Astrocyte of the spinal cord (primary cell): ENCODE results near the gene PLEKHG4B.
"Not testable (repeated sequence)": the region's sequence is repeated elsewhere in the genome, so short reads cannot be mapped to it uniquely, and the experiment has no call there.

Experiments
- DNase-seq: peaks from one replicate; pipeline ENCODE4 v3.0.0; 2011; ENCODE audit warnings: low read depth, low spot score
- H3K4me3 ChIP-seq: 2 replicates; pipeline ENCODE4 v1.5.1; 2011; ENCODE audit warnings: low read depth, mild to moderate bottlenecking, low read length, moderate library complexity
- in situ Hi-C: cut with HindIII; loops from 2 replicates; pipeline ENCODE4 v1.10.0; 2017; ENCODE audit warnings: low sequenced_read_pairs
- TF ChIP-seq, protein P1 (sequence below): IDR thresholded peaks from 2 replicates; pipeline ENCODE4 v1.5.1; 2012; ENCODE audit warnings: low read depth, mild to moderate bottlenecking, low read length, inconsistent platforms

PLEKHG4B gene

DNA sequence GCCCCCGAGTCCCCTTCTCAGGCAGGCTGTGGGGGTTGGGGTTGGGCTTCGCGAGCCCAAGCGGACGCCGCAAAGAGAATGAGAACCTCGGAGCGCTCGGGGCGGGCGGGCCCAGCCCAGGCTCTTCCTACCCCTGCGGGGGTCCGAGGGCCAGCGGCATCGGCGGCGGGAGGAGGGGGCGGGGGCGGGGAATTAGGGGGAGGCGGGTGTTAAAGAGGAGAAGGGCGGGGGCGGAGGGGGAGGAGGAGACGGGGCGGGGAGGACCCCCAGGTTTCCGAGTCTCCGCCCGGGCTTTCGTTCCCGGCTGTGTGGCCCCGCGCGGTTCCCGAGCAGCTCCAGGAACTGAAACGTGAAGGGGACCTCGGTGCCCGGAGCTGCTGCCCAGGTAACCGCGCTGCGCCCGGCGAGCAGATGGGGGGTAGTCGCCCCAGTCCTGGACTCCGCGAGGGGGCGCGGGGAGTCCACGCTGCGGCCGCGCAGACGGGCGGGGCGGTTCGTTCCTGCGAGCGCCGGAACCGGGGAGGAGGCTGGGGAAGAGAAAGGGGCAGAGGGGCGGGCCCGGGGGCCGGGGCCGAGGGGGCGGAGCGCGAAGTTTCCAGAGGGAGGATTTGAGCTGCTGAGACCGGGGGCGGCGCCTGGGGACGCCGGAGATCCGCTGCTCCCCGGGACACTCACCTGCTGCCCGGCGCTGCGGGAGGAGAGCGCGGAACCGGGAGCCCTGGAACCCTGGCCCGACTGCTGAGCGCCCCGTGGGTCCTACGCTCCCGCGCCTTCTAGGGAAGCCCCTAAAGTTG lies 38.4 kb upstream of the PLEKHG4B start:
- H3K4me3 ChIP-seq = peak overlapping the region; percentile 43
- peak; percentile 20 for DNase-seq
- TF ChIP-seq, protein P1, sequence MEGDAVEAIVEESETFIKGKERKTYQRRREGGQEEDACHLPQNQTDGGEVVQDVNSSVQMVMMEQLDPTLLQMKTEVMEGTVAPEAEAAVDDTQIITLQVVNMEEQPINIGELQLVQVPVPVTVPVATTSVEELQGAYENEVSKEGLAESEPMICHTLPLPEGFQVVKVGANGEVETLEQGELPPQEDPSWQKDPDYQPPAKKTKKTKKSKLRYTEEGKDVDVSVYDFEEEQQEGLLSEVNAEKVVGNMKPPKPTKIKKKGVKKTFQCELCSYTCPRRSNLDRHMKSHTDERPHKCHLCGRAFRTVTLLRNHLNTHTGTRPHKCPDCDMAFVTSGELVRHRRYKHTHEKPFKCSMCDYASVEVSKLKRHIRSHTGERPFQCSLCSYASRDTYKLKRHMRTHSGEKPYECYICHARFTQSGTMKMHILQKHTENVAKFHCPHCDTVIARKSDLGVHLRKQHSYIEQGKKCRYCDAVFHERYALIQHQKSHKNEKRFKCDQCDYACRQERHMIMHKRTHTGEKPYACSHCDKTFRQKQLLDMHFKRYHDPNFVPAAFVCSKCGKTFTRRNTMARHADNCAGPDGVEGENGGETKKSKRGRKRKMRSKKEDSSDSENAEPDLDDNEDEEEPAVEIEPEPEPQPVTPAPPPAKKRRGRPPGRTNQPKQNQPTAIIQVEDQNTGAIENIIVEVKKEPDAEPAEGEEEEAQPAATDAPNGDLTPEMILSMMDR = peak; percentile 19
- in situ Hi-C loops = no loop called here

- H3K4me3 ChIP-seq = peak overlapping the region; percentile 43
- in situ Hi-C loops = no loop called here
- TF ChIP-seq, protein P1 = no peak
- DNase-seq = no peak
These were observed 37.7 kb upstream of the PLEKHG4B start for GRCh38 chr5:54175-54730.

DNA sequence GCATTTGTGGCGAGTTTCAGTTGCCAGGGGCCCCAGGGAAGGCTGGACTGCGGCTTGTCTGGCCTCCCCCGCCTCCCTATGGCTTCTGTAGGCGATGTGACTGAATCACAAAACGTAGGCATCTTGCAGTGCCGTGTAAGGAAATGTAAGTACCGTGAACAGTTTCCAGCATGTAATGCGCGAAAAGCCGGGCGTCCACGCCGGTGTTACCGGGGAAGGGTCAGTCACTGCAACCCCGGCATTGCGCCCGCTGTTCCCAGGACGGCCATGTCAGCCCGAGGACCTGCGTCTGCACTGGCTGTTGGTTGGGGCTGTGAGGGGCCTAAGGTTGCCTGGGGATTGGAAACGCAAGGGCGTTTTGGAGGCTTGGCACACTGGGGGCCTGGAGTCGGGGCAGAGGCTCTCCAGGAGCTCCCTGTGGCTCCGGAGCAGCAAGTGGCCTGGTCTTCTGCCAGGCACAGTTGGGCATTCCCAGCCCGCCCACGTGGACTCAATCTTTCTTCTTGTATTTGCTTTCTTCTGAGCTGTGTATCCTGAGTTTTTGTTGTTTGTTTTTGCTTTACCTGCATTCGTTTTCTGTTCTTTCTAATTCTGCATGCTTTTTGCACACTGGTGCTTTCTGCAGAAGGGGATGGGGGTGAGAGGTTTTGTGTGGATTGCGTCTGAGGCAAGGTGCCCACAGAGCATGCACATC lies 36.9 kb upstream of the PLEKHG4B start:
- TF ChIP-seq, protein P1 = no peak
- DNase-seq = no peak
- in situ Hi-C loops = no loop called here
- no peak overlapping the region for H3K4me3 ChIP-seq

- TF ChIP-seq, protein P1 = no peak
- H3K4me3 ChIP-seq = no peak overlapping the region
- peak; percentile 39 for DNase-seq
- in situ Hi-C loops = no loop called here
These were observed 35.2 kb upstream of the PLEKHG4B start for GRCh38 chr5:56561-57290.

GRCh38 chr5:60250-60649 lies 31.7 kb upstream of the PLEKHG4B start:
- in situ Hi-C loops, DNase-seq, H3K4me3 ChIP-seq: not testable (repeated sequence)

DNA sequence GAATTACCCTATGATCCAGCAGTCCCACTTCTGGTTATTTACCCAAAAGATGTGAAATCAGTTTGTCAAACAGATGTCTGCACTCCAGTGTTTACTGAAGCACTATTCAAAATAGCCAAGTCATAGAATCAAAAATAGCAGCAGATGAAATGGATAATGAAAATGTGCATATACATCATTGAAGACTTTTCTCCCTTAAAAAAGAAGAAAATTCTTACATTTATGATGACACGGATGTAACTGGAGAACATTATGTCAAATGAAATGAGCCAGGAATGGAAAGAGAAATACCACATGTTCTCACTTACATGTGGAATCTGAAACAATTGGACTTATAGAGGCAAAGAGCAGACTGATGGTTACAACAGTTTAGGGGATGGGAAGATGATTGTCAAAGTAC lies 21.5 kb upstream of the PLEKHG4B start:
- DNase-seq = no peak
- TF ChIP-seq, protein P1 = no peak
- in situ Hi-C loops = no loop called here
- no peak overlapping the region for H3K4me3 ChIP-seq

DNA sequence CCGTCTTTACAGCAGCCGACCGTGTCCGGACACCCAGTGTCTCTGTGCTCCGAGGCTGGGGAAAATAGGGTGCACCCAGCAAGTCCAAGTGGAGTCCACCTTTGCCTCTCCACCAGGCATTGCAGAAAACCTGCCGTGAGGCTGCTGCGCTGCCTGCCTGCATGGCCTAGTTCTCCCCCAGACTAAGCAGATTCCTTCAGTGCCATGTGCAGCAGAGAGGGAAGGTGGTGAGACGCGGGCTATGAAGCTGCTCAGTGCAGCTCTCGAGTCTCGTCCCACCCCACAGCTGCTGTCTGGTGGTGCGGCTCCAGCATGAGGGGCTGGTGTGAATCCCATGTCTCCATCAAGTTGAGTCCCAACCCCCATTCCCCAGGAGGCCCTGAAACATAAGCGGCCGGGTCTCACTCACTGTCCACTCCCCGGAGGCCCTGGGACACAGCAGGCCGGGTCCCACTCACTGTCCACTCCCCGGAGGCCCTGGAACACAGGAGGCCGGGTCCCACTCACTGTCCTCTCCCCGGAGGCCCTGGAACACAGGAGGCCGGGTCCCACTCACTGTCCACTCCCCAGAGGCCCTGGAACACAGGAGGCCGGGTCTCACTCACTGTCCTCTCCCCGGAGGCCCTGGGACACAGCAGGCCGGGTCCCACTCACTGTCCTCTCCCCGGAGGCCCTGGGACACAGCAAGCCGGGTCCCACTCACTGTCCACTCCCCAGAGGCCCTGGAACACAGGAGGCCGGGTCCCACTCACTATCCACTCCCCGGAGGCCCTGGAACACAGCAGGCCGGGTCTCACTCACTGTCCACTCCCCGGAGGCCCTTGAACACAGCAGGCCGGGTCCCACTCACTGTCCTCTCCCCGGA lies 19.4 kb upstream of the PLEKHG4B start:
- H3K4me3 ChIP-seq, in situ Hi-C loops, DNase-seq: not testable (repeated sequence)

DNA sequence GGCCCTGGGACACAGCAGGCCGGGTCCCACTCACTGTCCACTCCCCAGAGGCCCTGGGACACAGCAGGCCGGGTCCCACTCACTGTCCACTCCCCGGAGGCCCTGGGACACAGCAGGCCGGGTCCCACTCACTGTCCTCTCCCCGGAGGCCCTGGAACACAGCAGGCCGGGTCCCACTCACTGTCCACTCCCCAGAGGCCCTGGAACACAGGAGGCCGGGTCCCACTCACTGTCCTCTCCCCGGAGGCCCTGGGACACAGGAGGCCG lies 18.9 kb upstream of the PLEKHG4B start:
- H3K4me3 ChIP-seq, in situ Hi-C loops, DNase-seq: not testable (repeated sequence)
